AG10803 (cell line): ENCODE measurements around the gene LLGL2.

Experiments
- DNase-seq: peaks from one replicate; pipeline ENCODE4 v3.0.0; 2010; ENCODE audit warnings: low read depth
- H3K4me3 ChIP-seq: 2 replicates; pipeline ENCODE4 v1.5.1; 2011; ENCODE audit warnings: mild to moderate bottlenecking, low read length, control low read depth
- TF ChIP-seq, protein P1 (sequence below): conservative IDR thresholded peaks from 2 replicates; pipeline ENCODE4 v1.5.1; 2011; ENCODE audit warnings: mild to moderate bottlenecking, low read length, control low read depth, inconsistent platforms

The LLGL2 gene

GRCh38 chr17:75487351-75488070, 38.0 kb upstream of the LLGL2 start:
- no peak for DNase-seq
- TF ChIP-seq, protein P1, sequence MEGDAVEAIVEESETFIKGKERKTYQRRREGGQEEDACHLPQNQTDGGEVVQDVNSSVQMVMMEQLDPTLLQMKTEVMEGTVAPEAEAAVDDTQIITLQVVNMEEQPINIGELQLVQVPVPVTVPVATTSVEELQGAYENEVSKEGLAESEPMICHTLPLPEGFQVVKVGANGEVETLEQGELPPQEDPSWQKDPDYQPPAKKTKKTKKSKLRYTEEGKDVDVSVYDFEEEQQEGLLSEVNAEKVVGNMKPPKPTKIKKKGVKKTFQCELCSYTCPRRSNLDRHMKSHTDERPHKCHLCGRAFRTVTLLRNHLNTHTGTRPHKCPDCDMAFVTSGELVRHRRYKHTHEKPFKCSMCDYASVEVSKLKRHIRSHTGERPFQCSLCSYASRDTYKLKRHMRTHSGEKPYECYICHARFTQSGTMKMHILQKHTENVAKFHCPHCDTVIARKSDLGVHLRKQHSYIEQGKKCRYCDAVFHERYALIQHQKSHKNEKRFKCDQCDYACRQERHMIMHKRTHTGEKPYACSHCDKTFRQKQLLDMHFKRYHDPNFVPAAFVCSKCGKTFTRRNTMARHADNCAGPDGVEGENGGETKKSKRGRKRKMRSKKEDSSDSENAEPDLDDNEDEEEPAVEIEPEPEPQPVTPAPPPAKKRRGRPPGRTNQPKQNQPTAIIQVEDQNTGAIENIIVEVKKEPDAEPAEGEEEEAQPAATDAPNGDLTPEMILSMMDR = no peak
- H3K4me3 ChIP-seq = no peak overlapping the region

DNA sequence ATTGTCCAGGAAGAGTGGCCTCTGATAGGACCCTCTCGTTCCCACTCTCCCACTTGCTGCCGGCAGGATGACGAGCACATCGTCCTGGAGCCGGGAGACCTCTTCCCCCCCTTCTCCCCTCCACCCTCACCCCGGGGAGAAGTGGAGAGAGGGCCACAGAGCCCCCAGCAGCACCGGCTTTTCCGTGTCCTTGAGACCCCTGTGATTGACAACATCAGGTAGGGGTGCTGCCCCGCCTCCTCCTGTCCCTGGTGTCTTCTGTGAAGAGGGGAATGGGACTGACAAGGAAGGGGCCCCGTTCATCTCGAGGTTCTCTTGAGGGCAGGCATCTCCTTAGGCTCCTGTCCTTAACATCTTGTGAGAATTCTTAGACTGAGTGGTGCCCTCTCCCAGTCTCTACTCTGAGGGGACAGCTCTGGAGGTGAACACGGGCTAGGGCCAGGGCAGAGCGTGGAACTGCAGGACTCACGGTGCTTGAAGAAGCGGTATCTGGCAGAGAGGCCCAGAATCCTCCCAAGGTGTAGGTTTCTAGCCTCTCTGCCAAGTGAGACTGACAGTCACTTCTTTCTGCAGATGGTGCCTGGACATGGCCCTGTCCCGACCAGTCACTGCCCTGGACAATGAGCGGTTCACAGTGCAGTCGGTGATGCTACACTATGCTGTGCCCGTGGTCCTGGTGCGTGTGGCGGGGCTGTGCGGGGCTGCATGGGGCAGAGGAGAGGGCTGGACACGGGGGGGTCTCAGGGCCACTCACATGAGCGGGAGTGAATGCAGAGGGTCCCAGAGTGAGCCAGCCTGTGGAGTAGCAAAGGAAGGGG, 36.6 kb upstream of the LLGL2 start:
- DNase-seq = no peak
- H3K4me3 ChIP-seq = no peak overlapping the region
- TF ChIP-seq, protein P1 = no peak

DNA sequence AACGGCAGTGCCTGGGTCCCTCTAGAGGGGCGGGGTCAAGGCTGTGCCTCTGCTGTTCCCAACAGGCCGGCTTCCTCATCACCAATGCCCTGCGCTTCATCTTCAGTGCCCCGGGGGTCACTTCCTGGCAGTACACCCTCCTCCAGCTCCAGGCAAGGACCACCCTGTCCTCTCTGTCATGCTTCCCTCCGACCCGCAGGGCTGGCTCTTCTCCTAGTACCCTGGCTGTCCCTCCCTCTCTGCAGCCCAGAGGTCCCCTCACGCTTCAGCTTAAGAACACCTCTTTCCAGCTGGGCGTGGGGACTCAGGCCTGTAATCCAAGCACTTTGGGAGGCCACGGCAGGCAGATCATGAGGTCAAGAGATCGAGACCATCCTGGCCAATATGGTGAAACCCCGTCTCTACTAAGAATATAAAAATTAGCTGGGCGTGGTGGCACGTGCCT, 36.0 kb upstream of the LLGL2 start:
- H3K4me3 ChIP-seq = no peak overlapping the region
- no peak for DNase-seq
- TF ChIP-seq, protein P1 = no peak

DNA sequence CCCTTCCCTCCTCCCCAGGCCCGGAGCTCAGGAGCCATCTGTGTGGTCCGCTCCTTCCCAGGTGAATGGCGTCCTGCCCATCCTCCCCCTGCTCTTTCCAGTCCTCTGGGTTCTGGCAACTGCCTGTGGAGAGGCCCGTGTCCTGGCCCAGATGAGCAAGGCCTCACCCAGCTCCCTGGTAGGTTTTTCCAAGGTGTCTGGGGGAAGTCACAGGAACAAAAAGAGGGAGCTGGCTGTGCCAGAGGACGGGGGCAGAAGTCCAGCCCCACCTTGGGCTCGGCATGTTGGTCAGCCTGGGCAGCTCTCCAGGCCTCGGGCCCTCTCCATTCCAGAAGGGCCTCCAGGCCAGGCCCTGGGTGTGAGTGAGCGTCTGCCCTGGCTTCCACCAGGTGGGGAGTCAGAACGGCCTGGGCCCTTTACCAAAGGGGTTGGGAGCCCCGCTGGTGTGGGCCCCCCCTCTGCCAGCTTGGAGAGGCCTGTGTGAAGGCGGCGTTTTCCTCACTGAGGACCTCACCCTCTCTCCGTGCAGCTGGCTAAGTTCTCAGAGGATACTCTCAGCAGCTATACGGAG, 35.2 kb upstream of the LLGL2 start:
- no peak overlapping the region for H3K4me3 ChIP-seq
- no peak for DNase-seq
- TF ChIP-seq, protein P1 = no peak

GRCh38 chr17:75490953-75491649, 34.4 kb upstream of the LLGL2 start:
- no peak overlapping the region for H3K4me3 ChIP-seq
- TF ChIP-seq, protein P1 = no peak
- DNase-seq = no peak

- TF ChIP-seq, protein P1 = no peak
- DNase-seq = no peak
- no peak overlapping the region for H3K4me3 ChIP-seq
Measured at GRCh38 chr17:75491680-75492079, 33.8 kb upstream of the LLGL2 start.
